SK-N-SH treated with all-trans-retinoic acid at 6 μM for 48 hours (cell line): ENCODE data around the gene TSPYL4.

Experiments used
- ATAC-seq: fragments of 200-7000 bp; cut with Tn5 transposase; 3 replicates; pipeline ENCODE4 v1.9.1; 2020; ENCODE audit warnings: mild to moderate bottlenecking, moderate library complexity
- ARNTL ChIP-seq: fragments of 450-650 bp; formaldehyde crosslinking; IDR thresholded peaks from 2 replicates; pipeline ENCODE4 v1.5.0; 2020; ENCODE audit warnings: low read depth, mild to moderate bottlenecking, moderate library complexity, borderline replicate concordance
- BACH2 ChIP-seq: fragments of 250-450 bp; sonication (Bioruptor Pico); IDR thresholded peaks from 2 replicates; pipeline ENCODE4 v1.9.0; 2021; ENCODE audit warnings: mild to moderate bottlenecking, borderline replicate concordance
- CREB5 ChIP-seq: fragments of 250-450 bp; sonication (Bioruptor Pico); IDR thresholded peaks from 2 replicates; pipeline ENCODE4 v1.5.1; 2020; ENCODE audit warnings: low read depth, mild to moderate bottlenecking, moderate library complexity
- CSRNP3 ChIP-seq: fragments of 250-450 bp; sonication (Bioruptor Pico); IDR thresholded peaks from 2 replicates; pipeline ENCODE4 v1.5.1; 2021; ENCODE audit warnings: mild to moderate bottlenecking, moderate library complexity
- ESRRG ChIP-seq: fragments of 250-450 bp; sonication (Bioruptor Pico); IDR thresholded peaks from 2 replicates; pipeline ENCODE4 v1.6.1; 2021; ENCODE audit warnings: mild to moderate bottlenecking
- GLIS3 ChIP-seq: fragments of 250-450 bp; sonication (Bioruptor Pico); IDR thresholded peaks from 2 replicates; pipeline ENCODE4 v1.5.0; 2020; ENCODE audit warnings: mild to moderate bottlenecking, moderate library complexity
- ISL1 ChIP-seq: fragments of 250-450 bp; sonication (Bioruptor Pico); IDR thresholded peaks from 2 replicates; pipeline ENCODE4 v2.1.2; 2022; ENCODE audit warnings: mild to moderate bottlenecking, moderate library complexity
- OSR1 ChIP-seq: fragments of 250-450 bp; sonication (Bioruptor Pico); IDR thresholded peaks from 2 replicates; pipeline ENCODE4 v1.8.0; 2022; ENCODE audit warnings: moderate library complexity, mild to moderate bottlenecking, inconsistent platforms
- PATZ1 ChIP-seq: fragments of 250-450 bp; sonication (Bioruptor Pico); IDR thresholded peaks from 2 replicates; pipeline ENCODE4 v1.8.0; 2020; ENCODE audit warnings: mild to moderate bottlenecking, moderate library complexity, borderline replicate concordance
- POU6F1 ChIP-seq: fragments of 250-450 bp; sonication (Bioruptor Pico); IDR thresholded peaks from 2 replicates; pipeline ENCODE4 v1.8.0; 2021; ENCODE audit warnings: low read depth, mild to moderate bottlenecking, moderate library complexity, borderline replicate concordance
- PPARA ChIP-seq: fragments of 250-450 bp; sonication (Bioruptor Pico); IDR thresholded peaks from 2 replicates; pipeline ENCODE4 v1.5.0; 2020; ENCODE audit warnings: mild to moderate bottlenecking, borderline replicate concordance
- RARB ChIP-seq: fragments of 250-450 bp; sonication (Bioruptor Pico); IDR thresholded peaks from 2 replicates; pipeline ENCODE4 v1.8.0; 2021; ENCODE audit warnings: mild to moderate bottlenecking, moderate library complexity
- SNAI2 ChIP-seq: fragments of 250-450 bp; sonication (Bioruptor Pico); IDR thresholded peaks from 2 replicates; pipeline ENCODE4 v1.5.0; 2020; ENCODE audit warnings: mild to moderate bottlenecking, moderate library complexity
- TCF4 ChIP-seq: fragments of 250-450 bp; sonication (Bioruptor Pico); IDR thresholded peaks from 2 replicates; pipeline ENCODE4 v1.8.0; 2021; ENCODE audit warnings: mild to moderate bottlenecking, moderate library complexity, borderline replicate concordance
- TSHZ2 ChIP-seq: fragments of 250-450 bp; sonication (Bioruptor Pico); IDR thresholded peaks from 2 replicates; pipeline ENCODE4 v1.5.0; 2020; ENCODE audit warnings: mild to moderate bottlenecking, moderate library complexity
- ZC3H10 ChIP-seq: fragments of 250-450 bp; sonication (Bioruptor Pico); IDR thresholded peaks from 2 replicates; pipeline ENCODE4 v1.5.1; 2021; ENCODE audit warnings: mild to moderate bottlenecking, moderate library complexity
- ZFP3 ChIP-seq: fragments of 250-450 bp; sonication (Bioruptor Pico); IDR thresholded peaks from 2 replicates; pipeline ENCODE4 v1.5.0; 2020; ENCODE audit warnings: mild to moderate bottlenecking, moderate library complexity
- ZFP30 ChIP-seq: fragments of 450-650 bp; formaldehyde crosslinking; IDR thresholded peaks from 2 replicates; pipeline ENCODE4 v1.5.0; 2022; ENCODE audit warnings: mild to moderate bottlenecking, moderate library complexity
- ZNF565 ChIP-seq: fragments of 450-650 bp; formaldehyde crosslinking; conservative IDR thresholded peaks from 2 replicates; pipeline ENCODE4 v1.5.0; 2020; ENCODE audit warnings: low read depth, mild to moderate bottlenecking, moderate library complexity
- ZNF70 ChIP-seq: fragments of 450-650 bp; formaldehyde crosslinking; IDR thresholded peaks from 2 replicates; pipeline ENCODE4 v1.5.0; 2020; ENCODE audit warnings: mild to moderate bottlenecking, moderate library complexity
- ZNF8 ChIP-seq: fragments of 450-650 bp; formaldehyde crosslinking; IDR thresholded peaks from 2 replicates; pipeline ENCODE4 v1.5.0; 2020; ENCODE audit warnings: mild to moderate bottlenecking, moderate library complexity

The TSPYL4 gene

GRCh38 chr6:116229287-116229913 lies 24.5 kb downstream of the TSPYL4 start:
- no peak for TF ChIP-seq RARB (CRISPR knock-in tag)
- TF ChIP-seq, all 23 proteins: peak for 0
- ATAC-seq: peak; percentile 100

GRCh38 chr6:116223355-116223754 lies 30.5 kb downstream of the TSPYL4 start:
- ATAC-seq: no peak

GRCh38 chr6:116221911-116222310 lies 32.0 kb downstream of the TSPYL4 start:
- TF ChIP-seq PATZ1 (no peak), ISL1 (CRISPR knock-in tag) (no peak), OSR1 (CRISPR knock-in tag) (no peak), PPARA (no peak), CREB5 (no peak), GLIS3 (no peak), CSRNP3 (CRISPR knock-in tag) (no peak), ZFP30 (CRISPR knock-in tag) (no peak)
- TF ChIP-seq, all 23 proteins: peak for 0

More at GRCh38 chr6:116223355-116223754, 30.5 kb downstream of the TSPYL4 start:
- TF ChIP-seq SNAI2 (no peak), ZNF565 (no peak), ZFP3 (CRISPR knock-in tag) (no peak), ESRRG (no peak), POU6F1 (no peak)

GRCh38 chr6:116221067-116221466 lies 32.8 kb downstream of the TSPYL4 start:
- ATAC-seq: peak; percentile 35; the same call in 1 of the 3 replicates
- no peak for TF ChIP-seq ZFP3 (CRISPR knock-in tag)
- TF ChIP-seq ZC3H10 (CRISPR knock-in tag): no peak
- no peak for TF ChIP-seq GLIS3
- no peak for TF ChIP-seq ARNTL (CRISPR knock-in tag)
- TF ChIP-seq SNAI2: no peak
- TF ChIP-seq ESRRG: no peak
- no peak for TF ChIP-seq ZNF70 (CRISPR knock-in tag)
- TF ChIP-seq ZNF565: no peak

More at GRCh38 chr6:116221911-116222310, 32.0 kb downstream of the TSPYL4 start:
- no peak for ATAC-seq

GRCh38 chr6:116218866-116219265 lies 35.0 kb downstream of the TSPYL4 start:
- ATAC-seq: no peak
- TF ChIP-seq ZC3H10 (CRISPR knock-in tag): no peak
- no peak for TF ChIP-seq TSHZ2 (CRISPR knock-in tag)
- no peak for TF ChIP-seq ZNF70 (CRISPR knock-in tag)
- no peak for TF ChIP-seq OSR1 (CRISPR knock-in tag)
- no peak for TF ChIP-seq PATZ1
- no peak for TF ChIP-seq ZNF8 (CRISPR knock-in tag)
- no peak for TF ChIP-seq ESRRG
- TF ChIP-seq ZFP30 (CRISPR knock-in tag): no peak
- TF ChIP-seq ZFP3 (CRISPR knock-in tag): no peak
- no peak for TF ChIP-seq ARNTL (CRISPR knock-in tag)
- TF ChIP-seq BACH2: no peak
- no peak for TF ChIP-seq TCF4 (CRISPR knock-in tag)
